Measurements from ENCODE around the gene TMEM170B. TPM values are rescaled to one million over a fixed set of nuclear protein-coding genes. Genes with fewer than 3 reads are reported as not detected.

The TMEM170B gene, protein sequence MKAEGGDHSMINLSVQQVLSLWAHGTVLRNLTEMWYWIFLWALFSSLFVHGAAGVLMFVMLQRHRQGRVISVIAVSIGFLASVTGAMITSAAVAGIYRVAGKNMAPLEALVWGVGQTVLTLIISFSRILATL
- total RNA-seq = 1 to 10 TPM; 4.6 to 6.8 TPM

DNA sequence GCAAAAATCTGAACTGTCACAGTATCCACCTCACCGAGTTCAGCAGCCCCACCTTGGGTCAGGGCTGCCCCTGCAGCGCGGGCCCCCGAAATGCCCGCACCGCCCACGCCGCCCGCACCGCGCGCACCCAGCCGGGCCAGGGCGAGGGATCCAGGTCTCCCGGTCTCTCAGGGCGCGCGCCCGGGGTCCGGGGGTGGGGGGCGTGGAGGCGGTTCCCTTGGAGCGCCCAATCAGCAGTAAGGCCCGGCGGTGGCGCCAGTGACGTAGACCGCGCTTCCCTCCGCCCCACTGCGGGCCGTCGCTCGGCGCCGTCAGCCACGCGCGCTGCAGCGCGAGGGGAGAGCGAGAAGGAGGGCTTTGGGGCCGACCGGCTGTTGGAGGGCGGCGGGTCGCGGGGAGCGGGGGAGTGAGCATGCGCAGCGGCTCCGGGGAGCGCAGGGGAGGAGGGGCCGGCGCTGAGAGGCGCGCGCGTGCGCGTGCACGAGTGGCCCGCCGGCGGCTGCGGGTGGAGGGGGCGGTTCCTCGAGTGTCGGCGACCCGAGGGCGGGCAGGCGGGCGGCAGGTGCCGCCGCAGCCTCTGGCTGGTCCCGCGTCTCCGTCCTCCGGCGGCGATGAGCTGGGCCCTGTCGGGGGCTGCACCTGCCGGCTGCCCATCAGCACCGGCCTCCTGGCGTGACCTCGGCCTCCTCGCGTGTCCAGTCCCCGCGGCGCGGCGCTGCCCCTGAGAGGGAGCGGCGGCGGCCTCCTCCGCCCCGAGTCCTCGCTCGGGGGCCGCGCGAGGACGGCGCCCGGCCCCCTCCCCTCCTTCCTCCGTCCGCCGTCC is at the start of gene TMEM170B:
TSS of gene TMEM170B (plus strand) at position 521 of the 823 bp plus-strand sequence. CDS start 529 bp downstream, outside the sequence.
- Histone ChIP-seq H3K27ac (peak within 1 kb of the TSS; percentile 63 to 74), H3K4me3 (peak within 1 kb of the TSS; percentile 98), H3K4me1 (ENCODE audit: control insufficient read depth in 1 of 2, low read depth in 2 of 2) (peaks cover 8% of the 10 kb centered on the region in 2 donors), H3K9me3 (no peaks in the 10 kb centered on the region), H3K36me3 (no peaks in the 10 kb centered on the region), H3K27me3 (replicated peaks; ENCODE audit: insufficient read depth) (no peaks in the 10 kb centered on the region)
- TF ChIP-seq, protein P1, sequence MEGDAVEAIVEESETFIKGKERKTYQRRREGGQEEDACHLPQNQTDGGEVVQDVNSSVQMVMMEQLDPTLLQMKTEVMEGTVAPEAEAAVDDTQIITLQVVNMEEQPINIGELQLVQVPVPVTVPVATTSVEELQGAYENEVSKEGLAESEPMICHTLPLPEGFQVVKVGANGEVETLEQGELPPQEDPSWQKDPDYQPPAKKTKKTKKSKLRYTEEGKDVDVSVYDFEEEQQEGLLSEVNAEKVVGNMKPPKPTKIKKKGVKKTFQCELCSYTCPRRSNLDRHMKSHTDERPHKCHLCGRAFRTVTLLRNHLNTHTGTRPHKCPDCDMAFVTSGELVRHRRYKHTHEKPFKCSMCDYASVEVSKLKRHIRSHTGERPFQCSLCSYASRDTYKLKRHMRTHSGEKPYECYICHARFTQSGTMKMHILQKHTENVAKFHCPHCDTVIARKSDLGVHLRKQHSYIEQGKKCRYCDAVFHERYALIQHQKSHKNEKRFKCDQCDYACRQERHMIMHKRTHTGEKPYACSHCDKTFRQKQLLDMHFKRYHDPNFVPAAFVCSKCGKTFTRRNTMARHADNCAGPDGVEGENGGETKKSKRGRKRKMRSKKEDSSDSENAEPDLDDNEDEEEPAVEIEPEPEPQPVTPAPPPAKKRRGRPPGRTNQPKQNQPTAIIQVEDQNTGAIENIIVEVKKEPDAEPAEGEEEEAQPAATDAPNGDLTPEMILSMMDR (IDR thresholded peaks at IDR 0.05) = no peak
- peak; percentile 72 for DNase-seq (ENCODE audit: low spot score)
- peak; percentile 85 for ATAC-seq (ENCODE audit: insufficient number of reproducible peaks, low FRiP score, low read depth)

DNA sequence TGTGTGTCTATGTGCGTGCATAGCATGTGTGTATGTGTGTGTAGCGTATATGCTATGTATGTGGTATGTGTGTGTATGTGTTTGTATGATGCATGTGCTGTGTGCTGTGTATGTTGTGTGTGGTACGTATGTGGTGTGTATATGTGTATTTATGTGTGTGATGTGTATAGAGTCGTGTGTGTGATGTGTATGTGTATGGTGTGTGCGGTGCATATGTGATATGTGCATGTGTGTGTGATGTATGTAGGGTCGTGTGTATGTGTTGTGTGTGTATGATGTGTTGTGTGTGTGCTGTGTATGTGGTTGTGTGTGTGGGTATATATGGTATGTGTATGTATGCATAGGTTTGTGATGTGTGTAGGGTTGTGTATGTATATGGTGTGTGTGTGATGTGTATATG is 46.6 kb upstream of the TMEM170B start:
- Histone ChIP-seq H3K27ac (no peak overlapping the region), H3K27me3 (replicated peaks; ENCODE audit: insufficient read depth) (no peaks in the 10 kb centered on the region), H3K36me3 (no peaks in the 10 kb centered on the region), H3K9me3 (no peaks in the 10 kb centered on the region), H3K4me3 (no peak overlapping the region), H3K4me1 (ENCODE audit: control insufficient read depth in 1 of 2, low read depth in 2 of 2) (peaks cover 0 to 5% of the 10 kb centered on the region in 2 donors)
- TF ChIP-seq, protein P1 (IDR thresholded peaks at IDR 0.05) = no peak
- ATAC-seq (ENCODE audit: insufficient number of reproducible peaks, low FRiP score, low read depth) (no peak), DNase-seq (ENCODE audit: low spot score) (no peak)

DNA sequence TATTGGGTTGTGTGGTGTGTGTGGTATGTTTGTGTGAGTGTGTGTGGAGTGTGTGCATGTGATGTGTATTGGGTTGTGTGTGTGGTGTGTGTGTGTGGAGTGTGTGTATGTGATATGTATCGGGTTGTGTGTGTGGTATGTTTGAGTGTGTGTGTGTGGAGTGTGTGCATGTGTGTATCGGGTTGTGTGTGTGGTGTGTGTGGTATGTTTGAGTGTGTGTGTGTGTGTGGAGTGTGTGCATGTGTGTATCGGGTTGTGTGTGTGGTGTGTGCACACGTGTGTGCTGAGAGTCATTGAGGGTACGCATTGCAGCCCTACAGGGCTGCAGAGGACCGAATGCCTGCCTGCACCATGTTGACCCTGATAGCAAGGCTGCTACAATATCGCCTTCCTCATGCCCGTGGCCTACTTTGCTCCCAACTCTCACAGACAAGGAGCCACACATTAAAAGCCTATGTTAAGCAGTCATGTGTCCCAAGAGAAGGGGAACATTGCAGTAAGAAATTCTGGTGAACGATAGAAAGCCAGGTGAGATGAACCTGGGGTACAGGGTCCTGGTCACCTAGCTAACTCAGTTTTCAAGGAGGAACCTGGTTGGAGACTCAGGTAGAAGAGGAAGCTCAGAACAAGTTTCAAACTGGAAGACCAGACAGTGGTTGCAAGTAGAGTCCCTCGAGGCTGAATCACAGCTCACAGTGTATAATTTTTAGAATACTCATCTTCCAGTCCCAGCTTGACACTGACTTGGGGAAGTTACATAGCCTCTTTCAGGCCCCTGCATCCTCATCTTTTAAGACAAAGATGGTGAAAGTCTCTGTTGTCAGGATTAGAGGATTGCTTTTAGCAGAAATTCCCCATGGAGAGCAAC is 45.7 kb upstream of the TMEM170B start:
- H3K4me1 ChIP-seq (ENCODE audit: control insufficient read depth in 1 of 2, low read depth in 2 of 2) = peaks cover 0 to 10% of the 10 kb centered on the region in 2 donors
- TF ChIP-seq, protein P1 (IDR thresholded peaks at IDR 0.05) = no peak
- no peaks in the 10 kb centered on the region for H3K27me3 ChIP-seq (replicated peaks; ENCODE audit: insufficient read depth)
- H3K4me3 ChIP-seq = no peak overlapping the region
- ATAC-seq (ENCODE audit: insufficient number of reproducible peaks, low FRiP score, low read depth) (no peak), DNase-seq (ENCODE audit: low spot score) (no peak)
- H3K36me3 ChIP-seq = no peaks in the 10 kb centered on the region
- no peak overlapping the region for H3K27ac ChIP-seq
- H3K9me3 ChIP-seq = no peaks in the 10 kb centered on the region

DNA sequence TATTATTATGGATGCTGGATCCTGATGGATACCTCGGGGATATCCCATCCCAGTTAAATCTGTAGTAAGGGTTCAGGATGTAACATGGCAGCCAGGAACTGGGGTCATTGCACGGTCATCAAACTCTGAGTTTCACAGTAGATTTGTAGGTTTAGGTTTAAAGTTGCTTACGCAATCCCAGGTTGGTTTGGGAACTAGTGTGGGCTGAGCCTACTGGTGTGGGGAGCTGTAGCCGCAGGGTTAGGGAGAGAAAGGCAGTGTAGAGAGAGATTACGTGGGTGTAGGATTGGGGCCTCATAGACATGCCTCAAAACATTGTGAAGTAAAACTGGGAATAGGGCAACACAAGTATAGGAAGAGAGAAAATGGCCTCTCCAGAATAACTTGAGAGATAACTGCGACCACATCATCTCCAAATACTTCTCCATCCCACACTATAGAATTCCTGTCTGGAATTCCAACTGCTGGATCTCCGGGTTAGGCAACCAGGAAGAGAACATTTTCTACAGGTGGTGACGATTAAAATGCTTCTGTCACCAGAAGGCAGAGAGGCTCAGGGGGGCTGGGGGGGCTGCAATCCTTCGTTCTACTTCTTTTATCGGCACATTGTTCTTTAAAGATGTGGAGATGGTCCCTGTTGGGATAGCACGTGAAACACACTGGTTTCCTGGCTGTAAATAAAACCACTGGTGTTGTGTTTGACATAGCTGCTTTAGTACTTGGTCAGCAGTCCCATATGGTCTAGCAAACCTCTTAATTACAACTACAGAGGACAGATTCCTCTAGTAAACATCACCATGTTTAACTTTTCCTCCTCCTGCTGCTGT is 44.9 kb upstream of the TMEM170B start:
- no peaks in the 10 kb centered on the region for H3K27me3 ChIP-seq (replicated peaks; ENCODE audit: insufficient read depth)
- no peaks in the 10 kb centered on the region for H3K36me3 ChIP-seq
- peaks cover 0 to 10% of the 10 kb centered on the region in 2 donors for H3K4me1 ChIP-seq (ENCODE audit: control insufficient read depth in 1 of 2, low read depth in 2 of 2)
- ATAC-seq (ENCODE audit: insufficient number of reproducible peaks, low FRiP score, low read depth) = no peak
- no peak overlapping the region for H3K27ac ChIP-seq
- H3K4me3 ChIP-seq = no peak overlapping the region
- TF ChIP-seq, protein P1 (IDR thresholded peaks at IDR 0.05) = no peak
- no peak for DNase-seq (ENCODE audit: low spot score)
- no peaks in the 10 kb centered on the region for H3K9me3 ChIP-seq

Data from thoracic aorta (tissue), 2 donors.